Right renal pelvis (tissue), 4 donors: ENCODE measurements around the gene USP7. TPM values are rescaled to one million over a fixed set of nuclear protein-coding genes. Genes with fewer than 3 reads are reported as not detected.

ENCODE experiments used
- DNase-seq, 4 donors: peaks; one replicate each; pipeline ENCODE4 v3.0.0-alpha.2; 2013; ENCODE audit warnings: low read depth in 4 of 4, low spot score in 3 of 4, missing footprints in 1 of 4
- polyA plus RNA-seq, 4 donors: library from polyadenylated mRNA; unstranded; fragments of 120-200 nt; gene quantifications; one replicate each; pipeline ENCODE4 v1.2.1, GENCODE V29; 2013; ENCODE audit not compliant: insufficient read length in 4 of 4

Gene USP7
- polyA plus RNA-seq, 4 donors = 112 to 133 (median 127) TPM

GRCh38 chr16:8905795-8906591 lies 57.7 kb downstream of the USP7 start:
- DNase-seq = no peak

- DNase-seq = no peak
These were observed 58.4 kb downstream of the USP7 start for GRCh38 chr16:8905168-8905762.

GRCh38 chr16:8904018-8904430 lies 59.7 kb downstream of the USP7 start:
- DNase-seq = no peak

GRCh38 chr16:8903004-8903403 lies 60.7 kb downstream of the USP7 start:
- no peak for DNase-seq

GRCh38 chr16:8901320-8901861 lies 62.3 kb downstream of the USP7 start:
- no peak for DNase-seq

GRCh38 chr16:8900343-8900742 lies 63.4 kb downstream of the USP7 start:
- DNase-seq = no peak

- no peak for DNase-seq
These were observed 63.9 kb downstream of the USP7 start for GRCh38 chr16:8899709-8900317.

GRCh38 chr16:8898660-8899318 lies 64.9 kb downstream of the USP7 start:
- DNase-seq = no peak

GRCh38 chr16:8894736-8895334 lies 68.9 kb downstream of the USP7 start:
- no peak for DNase-seq

GRCh38 chr16:8893976-8894690 lies 69.6 kb downstream of the USP7 start:
- no peak for DNase-seq

GRCh38 chr16:8893426-8893825 lies 70.3 kb downstream of the USP7 start:
- DNase-seq = no peak

- no peak for DNase-seq
These were observed 71.6 kb downstream of the USP7 start for GRCh38 chr16:8892101-8892575.

GRCh38 chr16:8890549-8890921 lies 73.2 kb downstream of the USP7 start:
- no peak for DNase-seq

GRCh38 chr16:8889893-8890548 lies 73.7 kb downstream of the USP7 start:
- DNase-seq = no peak

GRCh38 chr16:8888951-8889892 lies 74.5 kb downstream of the USP7 start:
- DNase-seq = no peak

GRCh38 chr16:8887952-8888560 lies 75.7 kb downstream of the USP7 start:
- no peak for DNase-seq

GRCh38 chr16:8887431-8887765 lies 76.3 kb downstream of the USP7 start:
- DNase-seq = no peak
